HFF-Myc (cell line): ENCODE data around the gene CLHC1.

Experiments
- DNase-seq: peaks from one replicate; pipeline ENCODE4 v3.0.0-alpha.2; 2011; ENCODE audit warnings: low read depth; ENCODE audit errors: extremely low read depth
- H3K4me3 ChIP-seq: replicated peaks from 2 replicates; pipeline ENCODE4 v1.5.1; 2011; ENCODE audit warnings: low read depth, mild to moderate bottlenecking, control low read depth, low read length
- TF ChIP-seq, protein P1 (sequence below): IDR thresholded peaks from 2 replicates; pipeline ENCODE4 v1.5.1; 2012; ENCODE audit warnings: mild to moderate bottlenecking, low read depth, low read length, control low read depth; ENCODE audit errors: missing control alignments

CLHC1 gene

DNA sequence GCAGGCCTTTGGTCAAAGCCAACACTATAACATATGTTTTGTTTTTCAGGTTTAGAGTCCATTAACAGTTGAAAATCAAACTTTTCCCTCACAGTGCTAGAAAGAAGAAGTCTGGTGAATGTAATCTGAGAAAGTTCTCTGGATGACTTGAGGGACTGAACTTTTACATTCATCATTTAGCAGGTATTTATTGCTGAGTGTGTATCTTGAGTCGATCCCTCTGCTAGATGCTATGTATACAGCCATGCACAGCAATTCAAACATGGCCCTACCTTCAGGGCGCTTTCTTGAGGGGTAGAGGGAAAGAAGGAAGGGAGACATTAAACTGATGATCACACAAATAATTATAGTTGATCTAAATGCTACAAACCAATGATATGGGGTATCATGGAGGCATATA lies 89.6 kb downstream of the CLHC1 start:
- TF ChIP-seq, protein P1, sequence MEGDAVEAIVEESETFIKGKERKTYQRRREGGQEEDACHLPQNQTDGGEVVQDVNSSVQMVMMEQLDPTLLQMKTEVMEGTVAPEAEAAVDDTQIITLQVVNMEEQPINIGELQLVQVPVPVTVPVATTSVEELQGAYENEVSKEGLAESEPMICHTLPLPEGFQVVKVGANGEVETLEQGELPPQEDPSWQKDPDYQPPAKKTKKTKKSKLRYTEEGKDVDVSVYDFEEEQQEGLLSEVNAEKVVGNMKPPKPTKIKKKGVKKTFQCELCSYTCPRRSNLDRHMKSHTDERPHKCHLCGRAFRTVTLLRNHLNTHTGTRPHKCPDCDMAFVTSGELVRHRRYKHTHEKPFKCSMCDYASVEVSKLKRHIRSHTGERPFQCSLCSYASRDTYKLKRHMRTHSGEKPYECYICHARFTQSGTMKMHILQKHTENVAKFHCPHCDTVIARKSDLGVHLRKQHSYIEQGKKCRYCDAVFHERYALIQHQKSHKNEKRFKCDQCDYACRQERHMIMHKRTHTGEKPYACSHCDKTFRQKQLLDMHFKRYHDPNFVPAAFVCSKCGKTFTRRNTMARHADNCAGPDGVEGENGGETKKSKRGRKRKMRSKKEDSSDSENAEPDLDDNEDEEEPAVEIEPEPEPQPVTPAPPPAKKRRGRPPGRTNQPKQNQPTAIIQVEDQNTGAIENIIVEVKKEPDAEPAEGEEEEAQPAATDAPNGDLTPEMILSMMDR, result no peak
- DNase-seq, result no peak
- H3K4me3 ChIP-seq, result no peak overlapping the region

DNA sequence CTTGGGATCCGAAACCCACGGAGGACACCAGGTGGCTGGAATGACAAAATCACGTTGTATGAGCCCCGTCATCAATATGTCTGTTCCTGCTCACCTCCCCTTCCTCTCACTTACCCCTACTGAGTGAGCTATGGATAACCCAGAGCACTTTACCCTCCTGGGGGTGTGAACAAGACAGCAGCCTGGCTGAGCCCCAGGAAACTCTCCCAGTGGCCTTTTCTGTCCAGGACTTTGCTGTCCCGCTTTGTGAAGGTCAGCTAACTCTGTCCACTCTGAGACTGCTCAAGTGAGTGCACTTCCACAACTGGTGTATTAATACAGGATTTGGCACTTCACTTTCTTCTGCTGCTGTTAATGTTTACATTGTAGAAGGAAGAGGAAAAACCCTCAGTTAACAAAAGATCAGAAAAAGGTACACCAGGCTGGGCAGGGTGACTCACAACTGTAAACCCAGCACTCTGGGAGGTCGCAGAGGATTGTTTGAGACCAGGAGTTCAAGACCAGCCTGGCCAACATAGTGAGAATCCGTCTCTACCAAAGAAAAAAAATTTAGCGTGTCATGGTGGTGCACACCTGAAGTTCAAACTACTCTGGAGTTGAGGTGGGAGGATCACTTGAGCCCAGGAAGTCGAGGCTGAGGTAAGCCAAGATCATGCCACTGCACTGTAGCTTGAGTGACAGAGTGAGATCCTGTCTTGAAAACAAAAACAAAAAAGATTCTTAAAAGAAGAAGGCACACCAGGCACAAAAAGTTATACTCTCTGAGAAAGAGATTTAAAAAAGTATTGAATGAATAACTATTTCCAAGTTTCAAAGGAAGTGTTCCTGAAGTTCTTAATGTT lies 90.3 kb downstream of the CLHC1 start:
- TF ChIP-seq, protein P1, result no peak

DNA sequence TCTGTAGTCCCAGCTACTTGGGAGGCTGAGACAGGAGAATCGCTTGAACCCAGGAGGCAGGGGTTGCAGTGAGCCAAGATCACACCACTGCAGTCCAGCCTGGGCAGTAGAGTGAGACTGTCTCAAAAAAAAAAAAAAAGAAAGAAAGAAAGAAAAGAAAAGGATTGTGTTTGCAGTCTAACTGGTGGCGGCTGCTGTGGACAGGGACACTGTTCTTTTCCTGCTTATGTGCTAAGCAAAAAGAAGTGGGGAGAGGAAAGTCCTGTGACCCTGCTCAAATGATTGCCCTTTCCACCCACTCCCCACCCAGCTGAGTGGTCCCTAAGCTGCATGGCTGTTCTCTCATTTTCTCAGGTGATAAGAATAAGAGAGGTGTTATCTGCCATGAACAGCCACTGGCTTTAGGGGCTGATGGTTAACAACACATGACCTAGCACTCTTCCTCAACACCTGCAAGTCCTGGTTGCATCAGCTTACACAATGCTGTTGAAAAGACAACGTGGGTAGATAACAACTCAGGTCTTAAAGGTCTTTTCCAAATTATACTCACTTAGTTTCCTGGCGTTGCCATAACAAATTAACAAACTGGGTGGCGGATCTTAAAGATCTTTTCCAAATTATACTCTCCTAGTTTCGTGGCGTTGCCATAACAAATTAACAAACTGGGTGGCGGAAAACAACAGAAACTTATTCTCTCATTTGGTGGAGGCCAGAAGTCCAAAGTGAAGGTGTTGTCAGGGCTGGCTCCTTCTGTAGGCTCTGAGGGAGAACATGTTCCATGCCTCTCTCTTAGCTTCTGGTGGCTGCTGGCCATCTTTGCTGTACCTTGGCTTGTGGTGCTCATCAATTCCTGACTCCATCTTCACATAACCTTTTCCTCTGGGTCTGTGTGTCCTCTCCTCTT lies 91.5 kb downstream of the CLHC1 start:
- DNase-seq, result no peak
- no peak overlapping the region for H3K4me3 ChIP-seq
- TF ChIP-seq, protein P1, result no peak

More for the DNA sequence above, 90.3 kb downstream of the CLHC1 start:
- DNase-seq, result no peak
- no peak overlapping the region for H3K4me3 ChIP-seq

DNA sequence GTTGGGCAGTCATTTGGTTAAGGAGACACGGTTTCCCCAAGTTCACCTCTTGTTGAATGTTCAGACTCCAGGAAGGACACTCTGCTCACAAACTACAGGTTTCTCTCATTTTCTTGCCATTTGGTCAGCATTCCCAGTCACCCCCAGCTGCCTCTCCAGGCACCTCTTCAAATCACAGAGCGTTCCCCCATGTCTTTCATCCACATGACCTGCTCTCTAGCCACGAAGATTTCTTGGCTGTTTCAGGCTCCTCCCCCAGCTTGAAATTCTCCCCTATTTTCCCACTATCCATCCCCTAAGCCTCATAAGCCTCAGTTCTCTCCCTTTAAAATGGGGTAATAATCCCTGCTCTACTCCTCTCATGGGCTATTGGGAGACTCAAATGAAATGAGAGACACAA lies 92.8 kb downstream of the CLHC1 start:
- H3K4me3 ChIP-seq, result no peak overlapping the region
- no peak for DNase-seq
- TF ChIP-seq, protein P1, result no peak

DNA sequence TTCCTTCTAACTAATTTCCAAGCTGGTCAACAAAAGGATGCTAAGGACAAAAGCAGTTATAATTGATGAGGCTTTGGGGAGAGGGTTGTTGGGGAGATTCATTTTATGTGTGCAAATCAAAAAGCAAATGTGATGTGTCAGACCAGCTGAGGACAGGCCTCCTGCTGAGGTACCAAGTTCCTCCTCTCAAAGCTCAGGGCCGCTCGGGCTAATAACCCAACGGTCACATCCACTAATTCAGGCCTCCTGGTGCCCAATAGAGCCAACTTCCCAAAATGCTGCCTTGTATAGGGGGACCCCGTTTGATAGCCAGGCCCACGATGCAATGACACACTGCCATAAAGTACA lies 93.2 kb downstream of the CLHC1 start:
- H3K4me3 ChIP-seq, result no peak overlapping the region
- TF ChIP-seq, protein P1, result no peak
- no peak for DNase-seq

DNA sequence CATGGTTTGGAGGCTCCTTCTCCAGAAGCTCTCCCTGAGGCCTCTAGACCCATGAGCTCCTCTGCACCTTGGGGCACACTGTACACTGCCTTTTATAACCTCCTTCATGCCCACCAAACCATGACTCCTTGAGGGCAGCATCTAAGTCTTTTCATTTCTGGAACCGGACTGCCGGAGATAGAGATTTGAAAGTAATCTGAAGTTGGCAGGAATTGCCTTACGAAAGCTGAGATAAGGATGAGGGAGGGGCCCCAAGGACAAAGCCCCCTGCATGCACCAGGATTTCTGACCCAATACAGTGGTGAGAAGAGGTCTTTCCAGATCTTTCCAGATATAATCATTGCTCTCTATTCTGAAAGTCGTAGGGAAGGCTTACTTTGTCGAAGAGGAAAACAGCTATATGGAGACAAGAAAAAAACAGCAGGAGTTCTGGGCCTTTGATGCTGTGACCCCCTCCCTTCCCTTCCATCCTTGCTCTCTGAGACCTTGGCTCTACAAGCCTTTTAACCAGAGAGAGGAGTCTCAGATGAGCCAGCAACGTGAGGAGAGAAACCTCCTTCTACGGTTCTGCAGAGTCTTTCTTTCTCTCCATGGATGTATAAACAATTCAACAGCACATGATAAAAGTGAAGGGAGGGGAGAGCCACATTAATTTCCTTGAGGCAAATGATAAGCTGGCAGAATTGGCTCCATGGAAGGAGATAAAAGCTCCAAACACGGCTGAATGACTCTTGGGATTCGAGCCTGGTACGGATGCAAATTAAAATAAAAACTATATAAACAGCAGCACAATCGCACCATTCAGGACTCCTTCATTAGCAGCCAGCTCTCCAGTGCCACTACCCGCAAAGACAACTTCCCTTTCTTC lies 93.8 kb downstream of the CLHC1 start:
- H3K4me3 ChIP-seq, result no peak overlapping the region
- TF ChIP-seq, protein P1, result no peak
- DNase-seq, result no peak
